ENCODE data around the gene COASY.
"Not testable (repeated sequence)": the region's sequence is repeated elsewhere in the genome, so short reads cannot be mapped to it uniquely, and the experiment has no call there.

COASY gene

DNA sequence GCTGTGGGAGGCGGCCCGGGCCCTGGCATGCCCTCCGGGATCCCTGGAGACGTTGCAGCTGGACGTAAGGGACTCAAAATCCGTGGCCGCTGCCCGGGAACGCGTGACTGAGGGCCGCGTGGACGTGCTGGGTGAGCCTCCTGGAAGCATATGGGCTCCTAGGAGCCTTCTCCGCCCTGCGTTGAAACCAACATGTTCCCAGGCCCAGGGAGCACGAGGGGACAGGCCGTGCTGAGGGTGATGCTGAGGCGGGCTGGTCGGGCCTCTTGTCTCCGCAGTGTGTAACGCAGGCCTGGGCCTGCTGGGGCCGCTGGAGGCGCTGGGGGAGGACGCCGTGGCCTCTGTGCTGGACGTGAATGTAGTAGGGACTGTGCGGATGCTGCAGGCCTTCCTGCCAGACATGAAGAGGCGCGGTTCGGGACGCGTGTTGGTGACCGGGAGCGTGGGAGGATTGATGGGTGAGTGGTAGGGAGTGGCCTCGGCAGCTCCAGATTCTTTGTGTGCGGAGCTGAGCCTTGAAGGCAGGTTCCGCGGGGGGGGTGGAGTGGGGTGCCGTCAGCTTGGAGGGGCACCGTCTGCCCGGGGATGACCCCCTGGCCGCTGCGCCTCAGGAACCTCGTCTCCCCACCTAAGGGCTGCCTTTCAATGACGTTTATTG, 8.7 kb upstream of the COASY start:
- DNase-seq, result no peak

DNA sequence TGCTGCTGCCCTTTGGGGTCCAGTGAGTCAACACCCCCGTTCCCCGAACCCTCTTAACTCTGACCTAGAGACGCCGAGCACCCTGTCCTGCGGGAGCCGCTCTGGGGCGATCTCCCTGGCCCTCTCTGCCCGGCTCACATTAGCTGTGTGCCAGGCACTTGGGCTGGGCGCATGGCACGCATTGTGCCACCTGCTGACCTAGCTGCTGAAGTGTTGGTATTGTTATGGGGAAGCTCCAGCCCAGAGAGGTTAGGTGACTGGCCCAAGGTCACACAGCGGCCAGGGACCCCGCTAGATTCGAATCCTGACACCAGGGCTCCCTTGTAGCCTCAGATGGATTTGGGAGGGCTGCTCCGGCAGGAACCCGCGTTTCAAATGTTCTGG, 8.1 kb upstream of the COASY start:
- DNase-seq, result peak in 1 of 5 experiments; percentile 52

DNA sequence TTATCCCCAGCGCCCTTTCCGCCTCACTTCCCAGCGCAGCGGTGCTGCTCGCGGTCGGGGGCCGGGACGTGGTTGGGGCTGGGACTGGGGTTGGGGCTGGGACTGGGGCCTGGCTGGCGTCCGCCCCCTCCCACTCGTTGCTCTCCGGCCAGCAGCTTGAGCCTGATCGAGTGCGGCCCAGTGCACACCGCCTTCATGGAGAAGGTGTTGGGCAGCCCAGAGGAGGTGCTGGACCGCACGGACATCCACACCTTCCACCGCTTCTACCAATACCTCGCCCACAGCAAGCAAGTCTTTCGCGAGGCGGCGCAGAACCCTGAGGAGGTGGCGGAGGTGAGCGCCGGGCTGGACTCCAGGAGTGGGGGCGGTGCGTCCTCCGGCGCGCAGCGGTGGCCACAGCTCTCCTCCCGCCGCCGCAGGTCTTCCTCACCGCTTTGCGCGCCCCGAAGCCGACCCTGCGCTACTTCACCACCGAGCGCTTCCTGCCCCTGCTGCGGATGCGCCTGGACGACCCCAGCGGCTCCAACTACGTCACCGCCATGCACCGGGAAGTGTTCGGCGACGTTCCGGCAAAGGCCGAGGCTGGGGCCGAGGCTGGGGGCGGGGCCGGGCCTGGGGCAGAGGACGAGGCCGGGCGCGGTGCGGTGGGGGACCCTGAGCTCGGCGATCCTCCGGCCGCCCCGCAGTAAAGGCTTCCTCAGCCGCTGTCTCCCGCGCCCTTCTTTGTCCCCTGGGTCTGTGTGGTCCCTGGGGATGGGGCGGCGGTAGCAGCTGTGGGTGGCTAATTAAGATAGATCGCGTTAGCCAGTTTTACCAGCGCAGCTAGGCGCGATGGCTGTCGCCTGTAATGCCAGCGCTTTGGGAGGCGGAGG, 7.5 kb upstream of the COASY start:
- DNase-seq, result peak; percentile 43 to 87 (median 62)

DNA sequence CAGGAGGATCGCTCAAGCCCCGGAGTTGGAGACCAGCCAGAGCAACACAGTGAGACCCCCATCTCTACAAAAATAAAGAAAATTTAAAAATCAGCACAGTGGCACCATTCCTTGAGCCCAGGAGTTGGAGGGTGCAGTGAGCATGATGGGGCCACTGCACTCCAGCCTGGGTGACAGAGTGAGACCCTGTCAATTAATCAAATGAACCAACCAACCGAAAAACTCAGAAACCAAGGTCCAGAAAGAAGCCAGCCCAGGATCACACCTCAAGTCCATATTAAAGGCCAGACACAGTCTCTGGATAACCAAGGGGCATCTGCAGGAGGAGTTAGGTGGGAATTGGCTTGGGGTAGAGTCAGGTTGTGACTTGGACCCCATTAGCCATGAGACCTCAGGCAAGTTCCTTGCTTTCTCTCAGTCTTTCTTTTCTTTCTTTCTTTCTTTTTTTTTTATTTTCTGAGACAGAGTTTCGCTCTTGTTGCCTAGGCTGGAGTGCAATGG, 6.8 kb upstream of the COASY start:
- DNase-seq, result no peak

DNA sequence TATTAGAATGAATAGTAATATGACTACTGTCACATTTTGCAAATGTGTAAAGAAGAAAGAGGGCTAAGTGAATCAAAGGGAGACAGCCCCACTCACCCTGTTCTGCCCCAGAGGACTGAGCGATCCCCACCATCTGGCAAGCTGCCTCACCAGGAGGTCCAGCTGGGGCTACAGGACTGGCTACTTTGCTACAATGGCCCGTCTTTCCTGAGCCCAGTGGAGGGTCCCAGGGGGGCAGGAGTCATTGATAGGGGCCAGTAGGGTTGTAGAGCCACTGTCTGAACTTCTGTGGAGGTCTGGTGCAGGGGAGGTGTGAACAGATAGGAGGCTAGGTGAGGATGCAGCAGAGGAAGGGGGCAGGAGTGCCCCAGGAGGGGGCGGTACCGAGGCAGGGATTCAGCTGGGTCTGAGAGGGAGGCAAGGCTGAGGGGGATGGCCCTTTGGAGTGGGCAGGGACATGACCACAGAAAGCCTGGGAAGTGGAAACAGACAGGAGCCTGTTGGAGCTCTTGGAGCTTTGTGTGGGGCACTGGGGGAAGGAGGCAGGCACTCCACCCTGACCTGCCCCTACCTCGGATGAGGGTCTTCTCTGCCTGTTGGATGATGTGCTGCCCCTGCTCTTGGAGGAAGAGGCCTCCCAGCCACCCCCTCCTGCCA, 5.9 kb upstream of the COASY start:
- not testable (repeated sequence) for DNase-seq

DNA sequence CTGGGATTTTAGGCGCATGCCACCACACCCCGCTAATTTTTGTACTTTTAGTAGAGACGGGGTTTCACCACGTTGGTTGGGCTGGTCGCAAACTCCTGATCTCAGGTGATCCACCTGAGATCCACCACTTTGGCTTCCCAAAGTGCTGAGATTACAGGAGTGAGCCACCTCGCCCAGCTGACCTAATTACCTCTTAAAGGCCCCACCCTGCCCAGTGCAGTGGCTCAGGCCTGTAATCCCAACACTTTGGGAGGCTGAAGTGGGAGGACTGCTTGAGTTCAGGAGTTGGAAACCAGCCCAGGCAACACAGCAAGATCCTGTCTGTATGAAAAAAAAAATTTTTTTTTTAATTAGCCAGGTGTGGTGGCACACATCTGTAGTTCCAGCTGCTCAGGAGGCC, 2.9 kb upstream of the COASY start:
- DNase-seq, result no peak

DNA sequence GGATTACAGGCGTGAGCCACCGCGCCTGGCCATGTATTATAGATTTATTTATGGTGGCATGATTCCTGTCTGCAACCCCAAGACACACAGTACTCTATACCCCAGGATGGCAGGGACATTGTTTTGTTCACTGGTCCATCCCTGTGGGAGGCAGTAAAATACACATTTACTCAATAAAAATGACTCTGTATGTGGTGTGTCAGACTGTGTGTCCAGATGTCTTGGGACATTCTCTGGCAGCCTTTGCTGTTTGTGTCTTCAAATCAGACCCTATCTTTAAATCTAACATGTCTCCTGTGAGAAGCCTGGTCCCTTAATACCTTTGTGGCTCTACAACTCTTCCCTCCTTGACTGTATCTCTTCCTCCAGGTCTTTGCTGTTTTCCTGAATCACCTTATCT, 1.7 kb upstream of the COASY start:
- DNase-seq, result no peak

DNA sequence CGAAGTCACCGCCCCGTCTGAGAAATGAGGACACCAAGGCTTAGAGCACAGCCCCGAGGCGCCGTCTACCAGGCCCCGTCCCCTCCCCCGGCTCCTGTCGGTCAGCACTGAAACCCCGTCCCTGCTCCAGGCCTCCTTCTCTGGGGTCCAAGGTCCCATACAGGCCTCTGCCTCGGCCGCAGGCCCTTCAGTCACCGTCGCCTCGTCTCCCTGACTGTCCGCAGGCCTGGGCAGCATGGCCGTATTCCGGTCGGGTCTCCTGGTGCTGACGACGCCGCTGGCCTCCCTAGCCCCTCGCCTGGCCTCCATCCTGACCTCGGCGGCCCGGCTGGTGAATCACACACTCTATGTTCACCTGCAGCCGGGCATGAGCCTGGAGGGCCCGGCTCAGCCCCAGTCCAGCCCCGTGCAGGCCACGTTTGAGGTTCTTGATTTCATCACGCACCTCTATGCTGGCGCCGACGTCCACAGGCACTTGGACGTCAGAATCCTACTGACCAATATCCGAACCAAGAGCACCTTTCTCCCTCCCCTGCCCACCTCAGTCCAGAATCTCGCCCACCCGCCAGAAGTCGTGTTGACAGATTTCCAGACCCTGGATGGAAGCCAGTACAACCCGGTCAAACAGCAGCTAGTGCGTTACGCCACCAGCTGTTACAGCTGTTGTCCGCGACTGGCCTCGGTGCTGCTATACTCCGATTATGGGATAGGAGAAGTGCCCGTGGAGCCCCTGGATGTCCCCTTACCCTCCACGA, 617 bp downstream of the COASY start:
- DNase-seq, result no peak

DNA sequence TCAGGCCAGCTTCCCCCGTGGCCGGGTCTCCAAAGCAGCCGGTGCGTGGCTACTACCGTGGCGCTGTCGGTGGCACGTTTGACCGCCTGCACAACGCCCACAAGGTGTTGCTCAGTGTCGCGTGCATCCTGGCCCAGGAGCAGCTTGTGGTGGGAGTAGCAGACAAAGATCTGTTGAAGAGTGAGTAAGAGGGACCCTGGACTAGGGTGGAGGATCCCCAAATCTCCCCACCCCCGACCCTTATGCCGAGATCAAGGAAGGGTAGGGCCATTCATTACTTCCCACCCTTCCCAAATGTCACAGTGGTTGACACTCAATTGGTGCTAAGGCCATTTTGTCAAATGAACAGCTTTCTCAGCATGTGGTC, 1.2 kb downstream of the COASY start:
- no peak for DNase-seq

DNA sequence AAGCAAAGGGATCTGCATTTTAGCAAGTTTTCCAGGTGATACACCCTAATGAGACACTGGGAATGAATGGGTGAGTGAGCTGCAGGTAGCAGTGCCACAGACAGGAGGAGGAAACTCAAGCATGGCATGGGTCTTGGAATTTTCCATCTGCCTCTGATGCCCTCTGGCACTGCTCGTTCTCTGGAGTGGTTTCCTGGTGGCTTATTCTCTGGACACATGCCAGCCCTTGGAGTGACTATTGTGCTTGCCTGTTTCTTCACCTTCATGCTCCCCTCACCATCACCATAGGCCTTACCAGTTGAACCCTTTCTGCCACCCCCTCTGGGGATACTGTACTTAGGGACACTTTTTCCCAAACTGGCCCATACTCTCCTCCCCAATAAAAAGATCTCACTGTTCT, 1.6 kb downstream of the COASY start:
- no peak for DNase-seq

DNA sequence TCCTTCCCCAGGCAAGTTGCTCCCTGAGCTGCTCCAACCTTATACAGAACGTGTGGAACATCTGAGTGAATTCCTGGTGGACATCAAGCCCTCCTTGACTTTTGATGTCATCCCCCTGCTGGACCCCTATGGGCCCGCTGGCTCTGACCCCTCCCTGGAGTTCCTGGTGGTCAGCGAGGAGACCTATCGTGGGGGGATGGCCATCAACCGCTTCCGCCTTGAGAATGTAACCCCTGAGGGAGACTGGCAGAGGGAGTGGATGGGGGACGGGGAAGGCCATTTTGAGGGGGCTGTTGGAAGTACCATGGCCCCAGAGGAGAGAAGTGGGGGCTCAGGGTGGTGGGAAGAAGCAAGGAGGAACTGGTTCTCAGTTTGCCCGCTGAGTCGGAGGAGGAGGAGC, 2.0 kb downstream of the COASY start:
- no peak for DNase-seq

DNA sequence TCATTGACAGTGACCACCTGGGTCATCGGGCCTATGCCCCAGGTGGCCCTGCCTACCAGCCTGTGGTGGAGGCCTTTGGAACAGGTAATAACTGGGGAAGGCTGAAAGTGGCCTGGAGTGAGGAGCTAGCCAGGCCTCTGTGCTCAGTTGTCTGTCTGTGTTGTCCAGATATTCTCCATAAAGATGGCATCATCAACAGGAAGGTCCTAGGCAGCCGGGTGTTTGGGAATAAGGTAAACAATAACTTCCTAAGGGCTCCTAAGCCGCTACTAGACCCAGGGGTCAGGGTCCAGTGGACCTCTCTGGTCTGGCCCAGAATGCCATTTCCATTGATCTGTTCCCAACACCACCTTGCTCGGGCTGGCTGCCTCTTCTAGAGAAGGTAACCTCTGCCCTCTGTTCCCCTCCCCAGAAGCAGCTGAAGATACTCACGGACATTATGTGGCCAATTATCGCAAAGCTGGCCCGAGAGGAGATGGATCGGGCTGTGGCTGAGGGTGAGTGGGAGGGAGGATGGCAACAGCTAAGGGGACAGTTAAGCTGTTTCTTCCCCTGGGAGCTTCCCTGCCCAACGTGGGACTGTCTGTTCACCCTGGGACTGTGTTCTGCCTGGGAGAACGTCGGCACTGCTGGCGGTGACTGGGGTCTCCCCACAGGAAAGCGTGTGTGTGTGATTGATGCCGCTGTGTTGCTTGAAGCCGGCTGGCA, 3.0 kb downstream of the COASY start:
- DNase-seq, result no peak

DNA sequence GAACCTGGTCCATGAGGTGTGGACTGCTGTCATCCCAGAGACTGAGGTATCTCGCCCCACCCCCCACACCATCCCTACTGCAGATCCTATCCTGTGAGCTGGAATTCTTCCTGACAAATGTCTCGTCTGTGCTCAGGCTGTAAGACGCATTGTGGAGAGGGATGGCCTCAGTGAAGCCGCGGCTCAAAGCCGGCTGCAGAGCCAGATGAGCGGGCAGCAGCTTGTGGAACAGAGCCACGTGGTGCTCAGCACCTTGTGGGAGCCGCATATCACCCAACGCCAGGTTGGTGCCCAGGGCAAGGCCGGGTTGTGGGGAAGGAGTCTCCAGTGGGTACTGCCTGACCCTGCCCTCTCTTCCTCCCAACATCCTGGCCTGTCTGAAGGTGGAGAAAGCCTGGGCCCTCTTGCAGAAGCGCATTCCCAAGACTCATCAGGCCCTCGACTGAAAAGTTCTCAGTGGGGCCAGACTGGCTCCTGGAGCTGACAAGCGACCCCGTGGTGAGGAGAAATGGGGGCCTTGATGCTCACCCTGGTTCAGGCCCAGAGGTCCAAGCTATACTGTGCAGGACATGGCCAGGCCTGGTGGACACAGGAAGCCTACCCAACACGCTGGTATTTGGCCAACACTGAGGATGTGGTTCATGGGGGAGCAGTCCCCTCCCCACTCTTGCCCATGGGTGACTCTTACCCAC, 3.7 kb downstream of the COASY start:
- no peak for DNase-seq

DNA sequence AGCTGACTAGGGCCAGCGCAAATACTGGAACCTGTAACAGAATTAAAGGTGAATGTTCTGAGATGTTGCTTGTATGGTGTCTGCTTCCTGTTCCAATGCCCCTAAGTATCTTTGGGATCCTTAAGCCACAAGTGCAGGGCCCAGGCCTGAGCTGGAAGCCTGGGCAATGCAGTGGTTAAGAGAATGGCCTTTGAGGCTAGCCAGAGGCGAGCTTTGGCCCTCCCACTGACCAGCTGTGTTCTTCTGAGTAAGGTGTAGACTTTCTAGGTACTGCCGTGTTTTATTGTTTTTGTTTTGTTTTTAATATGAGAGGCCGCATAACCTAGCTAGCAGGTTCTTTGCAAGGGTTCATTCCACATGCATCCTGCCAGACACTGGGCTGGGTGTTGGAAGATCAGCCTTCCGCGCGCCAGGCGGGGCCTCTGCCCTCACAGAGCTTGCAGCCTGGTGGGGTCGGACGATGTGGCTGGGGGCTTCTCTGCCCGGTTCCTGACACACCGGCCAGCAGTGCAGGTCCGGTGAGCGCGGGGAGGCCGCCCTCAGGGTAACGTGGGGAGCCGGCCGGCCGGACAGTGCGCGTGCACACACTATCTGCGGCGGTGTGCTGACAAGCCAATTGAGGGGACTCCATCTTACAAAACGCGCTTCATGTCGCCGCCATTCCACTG, 4.4 kb downstream of the COASY start:
- no peak for DNase-seq

DNA sequence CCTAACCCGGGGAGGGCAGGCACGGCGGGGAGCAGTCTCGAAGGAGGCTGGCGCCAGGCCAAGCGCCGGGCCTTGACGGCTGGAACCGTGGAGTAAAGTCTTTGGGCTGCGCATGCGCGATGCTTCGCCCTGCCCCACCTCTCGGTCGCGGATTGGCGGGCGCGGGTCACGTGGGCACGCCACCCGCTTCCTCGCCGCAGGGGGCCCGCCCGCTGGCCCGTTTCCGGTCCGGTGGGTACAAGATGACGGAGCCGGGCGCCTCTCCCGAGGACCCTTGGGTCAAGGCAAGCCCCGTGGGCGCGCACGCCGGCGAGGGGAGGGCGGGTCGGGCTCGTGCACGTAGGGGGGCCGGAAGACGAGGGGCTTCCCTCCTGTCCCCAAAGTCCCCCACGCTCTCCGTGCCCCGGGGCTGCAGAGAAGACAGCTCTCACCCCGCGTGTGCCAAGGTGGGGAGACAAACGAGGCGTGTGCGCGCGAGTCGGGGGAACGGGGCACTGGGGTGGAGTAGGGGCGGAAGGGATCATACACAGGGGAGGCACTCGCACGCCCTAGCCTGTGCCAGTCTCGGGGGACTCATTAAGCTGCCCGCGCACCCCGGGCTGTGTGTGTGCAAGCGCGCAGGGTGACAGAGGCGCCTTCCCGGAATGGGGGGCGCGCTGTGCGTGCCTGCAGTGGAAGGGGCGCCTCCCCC, 5.1 kb downstream of the COASY start, which contains the start of gene MLX:
TSS of gene MLX (plus strand) at position 218 of the 691 bp plus-strand sequence. CDS start at position 243, 25 bp downstream.
- DNase-seq, result peak; percentile 82 to 95 (median 90)

DNA sequence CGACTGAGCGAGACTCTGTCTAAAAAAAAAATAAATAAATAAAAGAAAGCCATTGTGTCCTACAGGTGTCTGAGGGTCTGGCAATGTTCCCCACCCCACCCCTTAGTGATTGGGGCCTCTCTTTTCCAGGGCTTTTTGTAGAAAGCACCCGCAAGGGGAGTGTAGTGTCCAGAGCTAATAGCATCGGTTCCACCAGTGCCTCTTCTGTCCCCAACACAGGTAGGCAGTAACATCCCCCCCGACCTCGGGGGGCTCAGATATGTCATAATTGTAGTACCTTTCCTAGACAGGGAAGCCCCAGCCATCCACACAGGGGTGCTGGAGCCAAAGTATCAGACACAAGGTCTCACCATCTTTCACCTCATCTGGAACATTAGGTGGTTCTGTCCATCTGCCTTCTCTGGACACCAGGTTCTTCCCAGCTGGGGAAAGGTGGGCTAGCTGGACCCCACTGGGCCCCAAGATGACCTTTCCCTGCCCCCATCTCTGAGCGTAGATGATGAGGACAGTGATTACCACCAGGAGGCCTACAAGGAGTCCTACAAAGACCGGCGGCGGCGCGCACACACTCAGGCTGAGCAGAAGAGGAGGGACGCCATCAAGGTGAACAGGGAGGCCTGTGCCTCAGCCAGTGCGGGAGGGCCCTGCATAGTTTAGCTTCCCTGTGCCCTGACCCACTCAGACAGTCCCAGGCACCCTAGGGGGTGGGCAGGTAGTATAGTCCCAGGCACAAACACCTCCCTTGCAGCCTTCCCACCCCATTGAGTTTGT, 6.6 kb downstream of the COASY start:
- DNase-seq, result no peak

DNA sequence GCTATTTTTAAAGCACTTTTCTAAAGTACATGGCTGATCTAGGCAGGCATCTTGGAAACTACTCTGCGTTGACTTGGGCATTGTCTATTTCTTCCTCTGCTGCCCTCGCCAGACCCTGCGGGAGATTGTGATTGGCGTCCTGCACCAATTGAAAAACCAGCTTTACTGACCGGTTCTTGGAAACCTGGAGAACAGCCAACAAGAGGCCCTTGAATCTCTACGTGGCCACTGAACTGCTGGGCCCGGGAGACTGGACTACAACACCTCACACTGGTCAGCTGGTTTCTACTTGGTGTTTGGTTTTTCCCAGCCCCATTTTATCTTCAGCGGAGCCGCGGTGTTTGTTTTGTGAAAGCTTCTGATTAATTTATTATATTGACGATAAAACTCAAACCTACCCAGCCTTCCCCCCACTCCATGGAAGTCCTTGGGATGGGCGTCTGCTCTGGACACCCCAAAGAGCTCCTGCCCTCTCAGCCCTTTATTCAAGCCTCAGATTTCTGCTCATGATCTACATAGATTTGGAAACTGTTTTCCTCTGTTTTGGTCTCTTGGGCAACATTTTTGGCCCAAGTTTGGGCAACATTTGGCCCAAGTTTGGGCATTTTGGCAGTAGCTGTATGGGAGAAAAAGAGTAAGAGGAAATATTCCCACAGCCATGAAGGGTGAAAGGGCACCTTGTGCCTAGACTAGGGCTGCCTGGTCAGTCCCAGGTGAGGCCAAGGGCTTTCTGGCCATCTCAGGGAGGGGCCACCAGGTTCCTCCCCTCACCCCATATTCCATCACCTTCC, 9.7 kb downstream of the COASY start:
- no peak for DNase-seq

DNA sequence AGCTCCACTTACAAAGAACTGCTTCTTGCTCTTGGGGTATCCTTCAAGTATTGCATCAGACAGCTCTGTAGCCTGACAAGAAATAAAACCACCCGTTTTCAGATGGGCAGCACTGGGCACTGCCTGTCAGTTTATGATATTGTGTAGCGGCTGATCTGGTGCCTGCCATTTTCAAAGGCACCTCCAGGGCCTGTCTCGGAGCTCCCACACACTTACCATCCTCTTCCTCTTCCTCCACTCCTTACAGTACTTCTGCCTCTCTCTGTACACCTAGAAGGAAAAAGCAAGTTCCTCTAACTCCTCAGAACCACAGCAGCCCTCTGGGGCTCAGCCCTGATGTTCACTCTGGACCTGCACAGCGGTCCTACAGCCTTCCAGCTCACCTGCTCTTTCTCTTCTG, 11.1 kb downstream of the COASY start:
- no peak for DNase-seq

DNA sequence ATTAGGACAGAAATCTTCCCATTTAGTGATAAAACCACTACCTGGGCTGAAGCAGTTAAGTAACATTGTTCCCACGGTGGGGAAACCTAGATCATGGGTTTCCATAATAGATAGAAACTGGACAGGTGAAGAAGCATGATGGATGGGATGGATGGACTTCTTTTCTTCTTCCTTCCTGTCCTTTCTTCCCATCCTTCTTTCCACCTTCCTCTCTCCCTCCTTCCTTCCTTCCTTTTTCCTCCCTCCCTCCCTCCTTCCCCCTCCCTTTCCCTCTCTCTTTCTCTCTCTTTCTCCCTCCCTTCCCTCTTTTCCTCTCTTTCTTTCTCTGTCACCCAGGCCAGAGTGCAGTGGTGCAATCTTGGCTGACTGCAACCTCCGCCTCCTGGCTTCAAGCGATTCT, 12.5 kb downstream of the COASY start:
- DNase-seq, result no peak

All from T-helper 2 cell (primary cell).